ENCODE measurements around the gene TAF5L.
"Not testable (repeated sequence)": the region's sequence is repeated elsewhere in the genome, so short reads cannot be mapped to it uniquely, and the experiment has no call there.

The TAF5L gene

DNA sequence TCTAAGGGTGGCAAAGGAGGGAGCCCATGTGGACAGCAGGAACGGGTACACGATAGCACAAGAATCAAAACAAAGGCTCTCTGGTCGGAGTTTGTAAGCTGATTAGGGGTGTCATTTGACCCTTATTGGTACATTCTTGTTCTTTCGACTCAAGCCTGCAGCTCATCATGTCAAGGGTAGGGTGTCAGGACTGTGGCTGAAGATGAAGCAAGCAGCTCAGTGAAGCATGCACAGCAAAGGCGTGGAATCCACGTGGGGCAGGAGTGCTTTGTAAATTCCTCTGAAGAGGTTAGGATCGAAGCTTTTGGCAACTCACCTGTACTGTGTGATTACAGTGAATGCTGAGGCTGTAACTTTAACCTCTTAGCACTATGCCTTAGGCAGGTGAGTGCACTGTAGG, 62.7 kb downstream of the TAF5L start:
- DNase-seq = no peak

DNA sequence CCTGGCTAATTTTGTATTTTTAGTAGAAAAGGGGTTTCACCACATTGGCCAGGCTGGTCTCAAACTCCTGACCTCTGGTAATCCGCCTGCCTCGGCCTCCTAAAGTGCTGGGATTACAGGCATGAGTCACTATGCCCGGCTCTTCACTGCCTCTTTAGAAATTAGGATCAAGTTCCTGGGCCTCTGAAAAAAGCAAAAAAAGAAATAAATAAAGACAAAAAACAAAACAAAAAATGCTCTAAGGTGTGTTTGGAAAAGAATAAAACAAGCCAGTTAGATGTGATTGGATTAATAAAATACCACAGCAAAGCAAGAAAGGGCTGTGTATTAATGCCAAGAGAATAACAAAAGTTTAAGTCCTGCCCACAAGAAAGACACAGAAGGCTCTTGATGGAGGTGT, 63.2 kb downstream of the TAF5L start:
- no peak for DNase-seq

DNA sequence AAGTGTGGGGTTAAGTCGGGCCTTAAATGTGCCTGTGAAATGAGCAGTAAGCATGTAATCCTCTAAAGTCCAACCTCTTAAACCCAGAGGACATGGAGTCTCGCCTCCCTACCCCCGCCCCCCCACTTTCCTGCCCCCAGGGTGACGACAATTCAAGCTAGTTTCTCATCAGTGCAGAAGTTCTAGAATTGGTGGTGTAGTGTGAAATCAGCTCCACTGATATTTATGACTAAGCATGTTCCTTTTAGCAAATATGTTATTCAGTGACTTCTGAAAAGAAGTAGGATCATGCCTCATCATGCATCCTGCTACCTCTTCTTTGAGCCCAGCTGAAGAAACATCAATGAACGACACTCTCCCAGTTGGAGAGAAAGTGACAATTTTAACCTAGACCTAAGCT, 64.8 kb downstream of the TAF5L start:
- no peak for DNase-seq

DNA sequence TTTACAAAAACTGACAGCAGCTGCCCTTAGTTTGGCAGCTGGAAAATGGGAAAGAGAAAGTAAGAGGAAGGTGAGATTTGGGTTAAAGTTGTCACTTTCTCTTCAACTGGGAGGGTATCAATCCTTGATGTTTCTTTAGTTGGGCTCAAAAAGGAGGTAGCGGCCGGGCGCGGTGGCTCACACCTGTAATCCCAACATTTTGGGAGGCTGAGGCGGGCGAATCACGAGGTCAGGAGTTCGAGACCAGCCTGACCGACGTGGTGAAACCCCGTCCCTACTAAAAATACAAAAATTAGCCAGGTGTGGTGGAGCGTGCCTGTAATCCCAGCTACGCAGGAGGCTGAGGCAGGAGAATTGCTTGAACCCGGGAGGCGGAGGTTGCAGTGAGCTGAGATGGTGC, 65.8 kb downstream of the TAF5L start:
- not testable (repeated sequence) for DNase-seq

DNA sequence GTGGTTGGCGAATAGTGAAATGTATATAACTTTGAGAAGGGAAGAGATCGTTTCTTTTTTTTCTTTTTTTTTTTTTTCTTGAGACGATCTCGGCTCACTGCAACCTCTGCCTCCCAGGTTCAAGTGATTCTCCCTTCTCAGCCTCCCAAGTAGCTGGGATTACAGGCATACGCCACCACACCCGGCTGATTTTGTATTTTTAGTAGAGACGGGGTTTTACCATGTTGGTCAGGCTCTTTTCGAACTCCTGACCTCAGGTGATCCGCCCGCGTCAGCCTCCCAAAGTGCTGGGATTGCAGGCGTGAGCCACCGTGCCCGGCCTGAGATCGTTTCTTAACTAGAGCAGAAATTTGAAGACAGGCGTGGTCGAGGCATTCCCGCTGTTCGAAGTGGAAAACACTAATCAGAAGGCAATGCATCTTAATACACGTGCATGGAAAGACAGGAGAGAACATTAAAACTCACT, 66.6 kb downstream of the TAF5L start:
- DNase-seq = not testable (repeated sequence)

DNA sequence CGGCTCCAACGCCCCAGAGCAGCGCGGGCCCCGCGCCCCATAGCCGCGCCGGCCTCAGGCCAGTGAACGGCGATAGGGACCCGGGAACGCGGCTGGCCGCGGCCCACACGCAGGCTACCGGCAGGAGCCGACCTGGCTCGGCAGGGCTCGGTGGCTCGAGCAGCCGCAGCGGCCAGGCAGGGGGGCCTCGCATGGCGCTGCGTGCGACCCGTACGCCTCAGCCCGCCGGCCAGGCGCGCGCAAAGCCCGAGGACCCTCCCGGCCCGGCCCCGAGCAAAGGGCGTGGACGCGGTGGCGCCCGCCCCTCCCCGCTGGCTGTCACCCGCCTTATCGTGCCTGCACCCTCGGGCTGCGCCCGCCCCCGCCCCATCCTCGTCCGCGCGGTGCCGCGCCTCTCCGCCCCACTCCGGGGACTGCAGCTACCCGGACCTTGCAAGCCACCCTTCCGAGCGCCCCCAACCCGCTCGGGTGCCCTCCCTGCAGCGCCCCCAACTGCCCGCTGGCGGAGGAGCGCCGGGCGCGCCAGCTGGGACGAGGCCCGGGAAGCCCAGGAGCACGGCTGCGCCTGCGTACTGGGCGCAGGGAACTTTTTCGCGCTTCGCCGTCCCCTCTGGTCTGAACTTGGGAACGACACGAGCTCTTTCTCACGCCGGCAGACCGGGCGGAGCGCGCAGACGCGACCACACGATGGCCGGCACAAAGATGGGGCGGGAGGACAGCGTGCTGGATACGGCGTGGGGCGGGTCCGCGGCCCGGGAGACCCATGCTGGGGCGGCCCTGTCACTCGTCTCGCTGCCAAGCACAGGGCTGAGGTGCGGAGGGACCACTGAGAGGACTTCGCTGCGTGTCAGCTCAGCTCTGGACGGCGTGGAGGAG, 67.2 kb downstream of the TAF5L start, which contains the start of gene ABCB10:
Gene ABCB10, minus strand, starts transcription at position 248 of the 876 bp plus-strand sequence. Its CDS starts 55 bp downstream, at position 193.
- DNase-seq = peak; percentile 79 to 82

DNA sequence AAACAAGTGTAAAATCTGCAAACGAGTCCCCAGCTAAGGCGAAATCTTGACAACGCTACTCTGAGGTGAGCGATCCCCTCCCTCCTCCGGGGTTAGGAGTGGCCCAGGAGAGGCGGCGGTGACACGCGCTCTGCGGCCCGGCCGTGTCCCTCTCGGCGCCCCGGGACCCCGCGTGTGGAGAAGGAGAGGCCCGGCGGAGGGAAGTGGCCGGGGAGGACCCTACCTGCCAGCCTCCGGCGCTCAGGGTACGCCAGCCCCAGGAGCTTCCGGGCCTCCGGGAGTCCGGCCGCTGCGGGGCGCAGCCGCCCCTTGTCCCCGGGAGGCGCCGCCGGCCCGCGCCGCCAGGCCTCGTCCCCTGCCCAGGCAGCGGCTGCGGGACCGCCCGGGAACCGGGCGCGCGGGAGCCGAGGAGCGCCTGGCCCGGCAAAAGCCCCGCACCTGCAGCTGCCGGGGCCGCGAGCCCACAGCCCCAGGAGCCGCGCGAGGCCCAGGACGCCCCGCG, 68.0 kb downstream of the TAF5L start:
- DNase-seq = peak; percentile 13 to 19

DNA sequence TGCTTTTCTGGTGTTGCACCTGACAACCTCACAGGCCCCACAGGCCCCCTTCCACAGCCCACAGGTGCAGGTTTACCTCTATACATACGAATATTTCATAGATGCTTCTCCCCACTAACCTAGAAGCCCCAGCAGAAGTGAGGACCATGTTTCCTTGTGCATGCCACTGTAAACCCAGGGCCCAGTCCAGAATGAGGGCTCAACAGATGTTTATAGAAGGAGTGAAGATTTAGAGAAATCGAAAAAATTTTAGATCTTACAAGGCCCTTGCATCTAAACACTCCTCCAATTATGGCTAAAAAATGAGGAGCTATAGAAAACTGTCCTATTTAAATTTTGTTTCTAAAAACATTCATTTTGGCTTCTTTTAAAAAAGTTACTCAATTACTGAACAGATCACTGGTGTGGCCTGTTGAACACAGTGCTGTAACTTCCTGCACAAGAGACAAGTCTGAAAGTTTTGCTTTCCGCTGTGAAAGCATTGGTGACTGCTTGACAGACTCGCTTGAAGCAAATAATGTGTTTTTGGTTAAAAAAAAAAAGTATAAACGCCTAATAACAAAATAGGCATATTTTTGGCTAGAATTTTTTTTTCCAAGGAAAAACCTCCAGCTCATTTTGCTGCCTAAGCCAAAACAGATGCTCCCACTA, 68.6 kb downstream of the TAF5L start:
- no peak for DNase-seq

DNA sequence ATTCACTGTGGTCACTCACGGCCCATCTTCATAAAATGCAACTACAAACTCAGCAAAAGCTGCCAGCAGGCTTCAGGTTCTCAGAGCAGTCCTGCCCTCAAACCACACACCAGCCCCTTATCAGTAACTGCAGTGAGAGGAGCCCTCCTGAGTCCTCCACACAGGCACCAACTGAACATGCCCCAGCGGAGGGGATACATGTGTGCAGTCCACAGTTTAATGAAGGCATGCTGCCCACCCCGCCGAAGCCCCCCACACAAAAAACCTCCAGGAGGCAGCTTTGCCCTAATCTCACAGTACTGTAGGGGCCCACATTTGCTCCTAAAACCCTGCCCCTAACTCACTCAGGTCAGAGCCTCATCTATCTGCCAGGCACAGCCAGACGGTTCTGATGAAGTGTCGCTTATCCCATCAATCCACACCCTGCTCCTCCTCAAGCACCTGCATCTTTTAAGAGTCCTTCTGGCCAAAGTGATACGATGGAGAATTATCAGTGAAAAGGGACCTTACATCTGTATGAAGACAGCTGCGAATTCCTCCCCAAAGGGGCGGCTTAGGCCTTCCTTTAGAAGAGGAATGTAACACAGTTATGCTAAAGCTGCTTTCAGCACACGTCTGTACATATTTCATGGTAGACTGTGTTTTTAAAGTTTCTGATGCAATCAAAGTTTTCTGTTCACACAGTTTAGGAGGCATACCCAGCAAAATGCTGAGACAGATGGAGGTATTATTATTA, 70.9 kb downstream of the TAF5L start:
- no peak for DNase-seq

DNA sequence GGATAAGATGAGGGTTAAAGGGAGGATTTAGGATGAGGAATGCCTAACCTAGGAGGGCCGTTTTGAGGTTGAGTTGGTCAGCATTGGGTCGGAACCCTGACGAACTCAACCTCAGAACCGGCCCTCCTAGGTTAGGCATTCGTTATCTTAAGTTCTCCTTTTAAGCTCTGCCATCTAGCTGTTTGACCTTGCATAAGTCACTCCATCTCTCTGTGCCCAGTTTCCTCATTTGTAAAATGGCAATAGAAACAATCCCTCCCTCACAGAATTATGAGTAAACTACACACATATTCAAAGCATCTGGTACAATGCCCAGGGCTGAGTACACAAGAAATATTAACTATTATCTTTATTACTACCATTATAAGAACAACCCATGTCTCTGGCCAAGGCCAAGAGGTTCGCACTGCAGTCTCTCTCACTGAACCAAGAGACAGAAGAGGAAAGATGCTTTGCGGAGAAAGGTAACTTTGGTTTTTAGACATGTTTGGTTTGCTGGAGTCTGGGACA, 72.2 kb downstream of the TAF5L start:
- DNase-seq = no peak

DNA sequence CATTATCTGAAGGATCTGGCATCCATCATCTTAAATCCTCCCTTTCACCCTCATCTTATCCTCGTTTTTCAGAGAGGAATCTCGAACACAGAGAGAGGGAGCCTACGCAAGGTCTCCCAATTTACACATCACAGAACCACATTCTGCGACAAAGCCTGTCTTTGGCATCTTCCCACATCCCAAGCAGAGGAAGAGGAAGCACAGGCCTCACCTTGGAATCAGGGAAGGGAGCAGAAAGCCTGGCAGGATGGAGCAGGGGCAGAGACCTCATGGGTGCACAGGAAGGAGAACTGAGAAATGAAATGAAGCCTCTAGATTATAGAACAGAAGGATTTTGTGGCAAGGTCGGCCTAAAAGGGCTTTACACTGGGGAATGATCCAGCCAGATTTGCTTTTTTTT, 73.2 kb downstream of the TAF5L start:
- no peak for DNase-seq

DNA sequence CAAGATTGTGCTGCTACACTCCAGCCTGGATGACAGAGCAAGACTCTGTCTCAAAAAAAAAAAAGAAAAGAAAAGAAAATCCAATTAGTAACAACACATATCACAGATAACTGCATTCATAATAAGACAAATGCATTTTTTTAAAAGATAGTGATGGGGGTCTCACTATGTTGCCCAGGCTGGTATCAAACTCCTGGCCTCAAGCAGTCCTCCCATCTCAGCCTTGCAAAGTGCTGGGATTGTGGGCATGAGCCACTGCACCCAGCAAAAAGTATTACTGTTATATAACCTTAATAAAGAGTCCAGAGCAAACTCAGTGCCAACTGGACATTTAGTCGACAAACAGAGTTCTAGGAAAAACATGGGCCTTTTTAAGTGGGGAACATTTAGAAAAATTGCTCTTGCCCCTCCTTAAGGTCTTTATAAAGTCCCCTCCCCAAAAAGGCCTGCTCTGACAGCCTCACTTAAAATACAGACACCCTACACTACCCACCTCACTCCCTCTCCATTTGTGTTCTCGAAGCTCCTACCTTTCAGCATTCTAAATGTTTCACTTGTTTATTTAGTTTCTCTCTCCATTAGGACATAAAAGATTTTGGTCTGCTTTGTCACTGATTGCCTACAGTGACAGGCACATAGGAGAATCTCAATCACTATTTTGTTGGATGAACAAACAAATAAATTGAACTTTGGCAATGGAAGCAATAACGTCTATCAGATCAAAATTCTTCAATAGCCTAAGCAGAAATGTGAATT, 74.9 kb downstream of the TAF5L start:
- no peak for DNase-seq

DNA sequence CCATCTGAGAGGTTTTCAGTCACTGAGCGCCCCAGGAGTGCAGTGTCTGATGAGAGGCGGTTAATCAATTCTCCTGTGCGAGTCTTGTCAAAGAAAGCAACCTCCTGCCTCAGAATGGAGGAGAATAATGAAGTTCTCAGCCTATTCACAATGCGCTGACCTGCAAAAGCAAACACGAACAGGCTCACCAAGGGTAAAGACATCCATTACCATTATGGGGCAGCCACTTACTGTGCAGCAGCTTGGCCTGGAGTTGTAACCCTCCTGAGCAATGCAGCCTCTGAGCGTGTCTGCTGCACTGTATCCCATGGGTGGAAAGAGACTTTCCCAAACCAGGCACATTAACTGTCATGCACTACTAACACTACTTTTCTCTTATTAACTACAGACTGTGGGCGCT, 78.4 kb downstream of the TAF5L start:
- DNase-seq = no peak

DNA sequence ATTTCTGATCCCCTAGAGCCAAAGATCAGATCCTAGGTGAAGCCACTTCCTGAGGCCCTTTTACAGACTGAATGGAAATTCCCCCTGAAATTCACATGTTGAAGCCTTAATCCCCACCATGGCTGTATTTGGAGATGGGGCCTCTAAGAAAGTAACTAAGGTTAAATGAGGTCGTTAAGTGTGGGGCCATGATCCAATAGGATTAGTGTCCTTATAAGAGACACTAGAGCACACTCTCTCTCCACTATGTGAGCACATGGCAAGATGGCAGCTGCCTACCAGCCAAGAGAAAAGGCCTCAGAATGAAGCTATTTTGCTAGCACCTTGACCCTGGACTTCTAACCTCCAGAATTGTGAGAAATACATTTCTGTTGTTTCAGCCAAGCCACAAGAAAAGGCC, 81.3 kb downstream of the TAF5L start:
- DNase-seq = no peak

All from activated CD4-positive, alpha-beta T cell treated with anti-CD3 and anti-CD28 coated beads, Interleukin-2, amount 50 U/mL, for 4 hours (primary cell).